ENCODE data around the gene NELL1. TPM values are rescaled to one million over a fixed set of nuclear protein-coding genes. Genes with fewer than 3 reads are reported as not detected.
"Not testable (repeated sequence)": the region's sequence is repeated elsewhere in the genome, so short reads cannot be mapped to it uniquely, and the experiment has no call there.

The NELL1 gene
- total RNA-seq, 1 experiment from 2014 or later = not detected

DNA sequence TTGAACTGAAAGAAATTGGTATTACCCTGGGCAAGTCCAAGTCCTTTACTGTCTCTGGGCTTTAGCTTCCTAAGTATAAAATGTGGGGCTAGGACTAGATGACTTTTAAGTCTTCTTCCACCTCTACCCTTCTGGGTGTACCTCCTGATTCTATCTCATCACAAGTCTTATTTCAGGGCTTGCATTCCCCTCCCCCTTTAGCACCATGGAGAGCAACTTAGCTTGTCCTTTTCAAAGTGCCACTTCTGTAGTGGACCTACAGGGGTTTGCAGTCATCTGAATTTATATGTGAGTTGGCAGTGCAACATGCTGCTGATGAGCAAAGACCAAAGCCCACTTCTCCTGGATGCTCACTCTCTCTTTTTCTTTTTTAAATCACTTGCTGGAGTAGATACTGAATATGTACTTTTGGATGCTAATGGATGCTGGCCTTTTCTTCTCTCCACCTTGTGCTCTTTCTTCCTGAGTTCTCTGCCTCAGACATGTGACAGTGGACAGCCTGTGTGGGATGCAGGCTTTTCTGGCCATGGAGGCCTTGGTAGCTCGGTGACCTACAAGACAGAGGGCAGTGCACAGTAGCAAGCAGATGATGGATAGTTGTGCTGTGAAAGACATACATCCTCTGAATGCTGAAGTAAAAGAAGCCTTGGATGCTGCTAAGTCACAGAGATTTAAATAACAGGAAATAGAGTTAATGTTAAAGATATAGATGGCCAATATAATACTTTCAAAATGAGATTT is 185.0 kb downstream of the NELL1 start:
- H3K27me3 ChIP-seq (ENCODE audit: low read length) = no peaks in the 10 kb centered on the region
- no peak overlapping the region for H3K4me2 ChIP-seq (ENCODE audit: low read length)
- ChIA-PET CTCF (no interaction called here), POLR2A (ENCODE audit: unreplicated experiment) (no interaction called here)
- no peaks in the 10 kb centered on the region for H3K9me2 ChIP-seq (replicated peaks; ENCODE audit: low read length)
- no peaks in the 10 kb centered on the region for H3K79me2 ChIP-seq (ENCODE audit: low read length)
- H2AFZ ChIP-seq (ENCODE audit: low read length) = no peak overlapping the region
- TF ChIP-seq, protein P1, sequence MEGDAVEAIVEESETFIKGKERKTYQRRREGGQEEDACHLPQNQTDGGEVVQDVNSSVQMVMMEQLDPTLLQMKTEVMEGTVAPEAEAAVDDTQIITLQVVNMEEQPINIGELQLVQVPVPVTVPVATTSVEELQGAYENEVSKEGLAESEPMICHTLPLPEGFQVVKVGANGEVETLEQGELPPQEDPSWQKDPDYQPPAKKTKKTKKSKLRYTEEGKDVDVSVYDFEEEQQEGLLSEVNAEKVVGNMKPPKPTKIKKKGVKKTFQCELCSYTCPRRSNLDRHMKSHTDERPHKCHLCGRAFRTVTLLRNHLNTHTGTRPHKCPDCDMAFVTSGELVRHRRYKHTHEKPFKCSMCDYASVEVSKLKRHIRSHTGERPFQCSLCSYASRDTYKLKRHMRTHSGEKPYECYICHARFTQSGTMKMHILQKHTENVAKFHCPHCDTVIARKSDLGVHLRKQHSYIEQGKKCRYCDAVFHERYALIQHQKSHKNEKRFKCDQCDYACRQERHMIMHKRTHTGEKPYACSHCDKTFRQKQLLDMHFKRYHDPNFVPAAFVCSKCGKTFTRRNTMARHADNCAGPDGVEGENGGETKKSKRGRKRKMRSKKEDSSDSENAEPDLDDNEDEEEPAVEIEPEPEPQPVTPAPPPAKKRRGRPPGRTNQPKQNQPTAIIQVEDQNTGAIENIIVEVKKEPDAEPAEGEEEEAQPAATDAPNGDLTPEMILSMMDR (conservative IDR thresholded peaks at IDR 0.05; ENCODE audit: low read depth, low read length) = no peak
- TF ChIP-seq EZH2phosphoT487 (IDR thresholded peaks at IDR 0.05; ENCODE audit: borderline replicate concordance, low read length) (no peak), EZH2 (IDR thresholded peaks at IDR 0.05; ENCODE audit: low read length, unreplicated experiment) (no peak)
- no peak overlapping the region for H3K27ac ChIP-seq (ENCODE audit: low read length)
- no peak for ATAC-seq
- H3K4me1 ChIP-seq (ENCODE audit: insufficient read depth, low read length) = no peaks in the 10 kb centered on the region
- H3K36me3 ChIP-seq (ENCODE audit: low read depth, low read length) = no peaks in the 10 kb centered on the region
- DNase-seq = no peak
- BruUV-seq (replicated peaks) = no TSS peak
- no peaks in the 10 kb centered on the region for H3F3A ChIP-seq (ENCODE audit: low read length, unreplicated experiment)
- no peaks in the 10 kb centered on the region for H3K9me3 ChIP-seq (ENCODE audit: low read length)
- intact Hi-C loops (cut with micrococcal nuclease) = no loop called here
- H3K9ac ChIP-seq (ENCODE audit: low read length) = no peak overlapping the region
- H3K4me3 ChIP-seq (ENCODE audit: low read length) = no peak overlapping the region
- no peaks in the 10 kb centered on the region for H4K20me1 ChIP-seq (ENCODE audit: low read length)

DNA sequence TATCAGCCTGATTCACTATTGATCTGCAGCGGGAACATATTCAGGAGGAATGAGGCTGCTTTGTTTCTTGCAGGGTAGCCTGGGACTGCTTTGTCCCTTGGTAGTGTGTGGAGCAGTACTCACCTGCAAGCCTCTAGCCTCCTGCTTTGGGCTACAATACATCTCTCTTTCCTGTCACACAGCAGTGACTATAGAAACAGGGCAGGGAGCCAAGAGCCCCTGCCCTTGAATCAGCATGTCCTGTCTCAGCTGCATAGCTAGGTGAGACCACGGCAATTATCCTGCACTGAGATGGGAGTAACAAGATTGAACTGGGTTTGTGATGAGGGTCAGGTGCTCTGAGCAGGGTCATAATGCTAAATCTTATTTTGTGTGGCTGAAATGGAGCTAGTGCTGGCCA is 191.9 kb downstream of the NELL1 start:
- ChIA-PET CTCF (no interaction called here), POLR2A (ENCODE audit: unreplicated experiment) (no interaction called here)
- H3K4me1 ChIP-seq (ENCODE audit: insufficient read depth, low read length) = no peaks in the 10 kb centered on the region
- DNase-seq (no peak), ATAC-seq (no peak)
- no peaks in the 10 kb centered on the region for H3K36me3 ChIP-seq (ENCODE audit: low read depth, low read length)
- H3K9me3 ChIP-seq (ENCODE audit: low read length) = no peaks in the 10 kb centered on the region
- H2AFZ ChIP-seq (ENCODE audit: low read length) = no peak overlapping the region
- H3K27ac ChIP-seq (ENCODE audit: low read length) = no peak overlapping the region
- H3K27me3 ChIP-seq (ENCODE audit: low read length) = no peaks in the 10 kb centered on the region
- TF ChIP-seq EZH2 (IDR thresholded peaks at IDR 0.05; ENCODE audit: low read length, unreplicated experiment) (no peak), EZH2phosphoT487 (IDR thresholded peaks at IDR 0.05; ENCODE audit: borderline replicate concordance, low read length) (no peak)
- TF ChIP-seq, protein P1 (conservative IDR thresholded peaks at IDR 0.05; ENCODE audit: low read depth, low read length) = no peak
- no peaks in the 10 kb centered on the region for H3K9me2 ChIP-seq (replicated peaks; ENCODE audit: low read length)
- H3K4me2 ChIP-seq (ENCODE audit: low read length) = no peak overlapping the region
- intact Hi-C loops (cut with micrococcal nuclease) = no loop called here
- BruUV-seq (replicated peaks) = no TSS peak
- no peaks in the 10 kb centered on the region for H3K79me2 ChIP-seq (ENCODE audit: low read length)
- H3K4me3 ChIP-seq (ENCODE audit: low read length) = no peak overlapping the region
- H4K20me1 ChIP-seq (ENCODE audit: low read length) = no peaks in the 10 kb centered on the region
- H3K9ac ChIP-seq (ENCODE audit: low read length) = no peak overlapping the region
- no peaks in the 10 kb centered on the region for H3F3A ChIP-seq (ENCODE audit: low read length, unreplicated experiment)

DNA sequence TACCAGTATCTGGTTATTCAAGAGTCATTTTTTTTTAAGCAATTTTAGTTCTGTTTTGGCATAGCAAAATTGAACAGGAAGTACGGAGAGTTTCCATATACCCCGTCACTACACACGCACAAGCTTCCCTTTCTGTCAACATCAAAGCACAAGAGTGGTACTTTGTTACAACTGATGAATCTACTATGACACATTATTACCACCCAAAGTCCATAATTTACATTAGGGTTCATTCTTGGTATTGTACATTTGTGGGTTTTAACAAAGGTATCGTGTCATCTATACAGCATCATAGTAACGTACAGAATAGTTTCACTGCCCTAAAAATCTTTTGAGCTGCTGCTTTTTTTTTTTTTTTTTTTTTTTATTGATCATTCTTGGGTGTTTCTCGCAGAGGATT is 192.9 kb downstream of the NELL1 start:
- H3K9ac ChIP-seq (ENCODE audit: low read length); H3K9me2 ChIP-seq (replicated peaks; ENCODE audit: low read length); H3K36me3 ChIP-seq (ENCODE audit: low read depth, low read length); H3K27ac ChIP-seq (ENCODE audit: low read length); H3K27me3 ChIP-seq (ENCODE audit: low read length); H3K4me2 ChIP-seq (ENCODE audit: low read length); H3K9me3 ChIP-seq (ENCODE audit: low read length); H2AFZ ChIP-seq (ENCODE audit: low read length); ATAC-seq; H4K20me1 ChIP-seq (ENCODE audit: low read length); H3K79me2 ChIP-seq (ENCODE audit: low read length); intact Hi-C loops (cut with micrococcal nuclease); H3K4me3 ChIP-seq (ENCODE audit: low read length); BruUV-seq (replicated peaks); POLR2A ChIA-PET (ENCODE audit: unreplicated experiment); CTCF ChIA-PET; H3F3A ChIP-seq (ENCODE audit: low read length, unreplicated experiment); H3K4me1 ChIP-seq (ENCODE audit: insufficient read depth, low read length); DNase-seq: not testable (repeated sequence)
